Vagina (tissue), 2 donors: ENCODE measurements around the gene GALNT3. TPM values are rescaled to one million over a fixed set of nuclear protein-coding genes. Genes with fewer than 3 reads are reported as not detected.

Experiments
- DNase-seq, 2 donors: peaks; one replicate each; pipeline ENCODE4 v3.0.0-alpha.2; 2017; ENCODE audit errors: extremely low spot score in 2 of 2
- H3K27ac ChIP-seq: fragments of 200-600 bp; sonication (generic); one replicate; pipeline ENCODE4 v1.5.1; 2019
- H3K27me3 ChIP-seq: fragments of 200-600 bp; sonication (generic); one replicate; pipeline ENCODE4 v1.5.1; 2019
- H3K36me3 ChIP-seq, 2 donors: fragments of 200-600 bp; sonication (generic); one replicate each; pipeline ENCODE4 v1.5.1; 2017 to 2019
- H3K4me1 ChIP-seq: fragments of 200-600 bp; sonication (generic); one replicate; pipeline ENCODE4 v1.5.1; 2019
- H3K4me3 ChIP-seq, 2 donors: fragments of 200-600 bp; sonication (generic); 1 replicate in 1 of 2; 2 replicates in 1 of 2; pipeline ENCODE4 v1.5.1; 2016 to 2019
- H3K9me3 ChIP-seq: fragments of 200-600 bp; sonication (generic); one replicate; pipeline ENCODE4 v1.5.1; 2019
- CTCF ChIP-seq, 3 experiments: fragments of 450-650 bp in 2 of 3; fragments of 200-600 bp in 1 of 3; sonication (generic) in 1 of 3; IDR thresholded peaks; one replicate each; pipeline ENCODE4 v1.5.1; 2017 to 2019; ENCODE audit warnings: antibody characterized with exemption in 3 of 3, mild to moderate bottlenecking in 2 of 3, moderate library complexity in 2 of 3
- POLR2A ChIP-seq, 2 donors: fragments of 450-650 bp; IDR thresholded peaks; one replicate each; pipeline ENCODE4 v1.6.1; 2017; ENCODE audit warnings: antibody characterized with exemption in 2 of 2, mild to moderate bottlenecking in 2 of 2, moderate library complexity in 2 of 2
- POLR2AphosphoS5 ChIP-seq, 2 donors: sonication (generic); formaldehyde crosslinking; IDR thresholded peaks; one replicate each; pipeline ENCODE4 v1.9.0; 2017; ENCODE audit warnings: antibody characterized with exemption in 2 of 2, mild to moderate bottlenecking in 2 of 2, low read depth in 1 of 2; ENCODE audit not compliant: insufficient read depth in 1 of 2
- intact Hi-C: fragments of 100-400 bp; cut with DNase I; formaldehyde crosslinking; loops from one replicate; pipeline ENCODE4 v1.15.1; 2023
- total RNA-seq: library from RNA; depleted of rRNA; stranded (reverse); fragments of >200 nt; gene quantifications from one replicate; pipeline ENCODE4 v1.2.3, GENCODE V29; 2016

The GALNT3 gene
- total RNA-seq, 1 donor from 2014 or later: 7.4 TPM

GRCh38 chr2:165820296-165820695, 26.2 kb upstream of the GALNT3 start:
- Histone ChIP-seq H3K27ac (no peak overlapping the region), H3K4me3 (no peak overlapping the region), H3K27me3 (no peaks in the 10 kb centered on the region), H3K9me3 (no peaks in the 10 kb centered on the region), H3K36me3 (no peaks in the 10 kb centered on the region), H3K4me1 (no peaks in the 10 kb centered on the region)
- no peak for DNase-seq
- TF ChIP-seq POLR2AphosphoS5 (IDR thresholded peaks at IDR 0.05; ENCODE audit: insufficient read depth in 1 of 2, low read depth in 1 of 2): no peak
- no peak for TF ChIP-seq POLR2A (IDR thresholded peaks at IDR 0.05)
- TF ChIP-seq CTCF (IDR thresholded peaks at IDR 0.05): no peak
- intact Hi-C loops: no loop called here

- intact Hi-C loops: no loop called here
- no peak for DNase-seq
- H3K36me3 ChIP-seq: no peaks in the 10 kb centered on the region
- no peaks in the 10 kb centered on the region for H3K4me1 ChIP-seq
- H3K9me3 ChIP-seq: no peaks in the 10 kb centered on the region
- no peaks in the 10 kb centered on the region for H3K27me3 ChIP-seq
- no peak overlapping the region for H3K4me3 ChIP-seq
- TF ChIP-seq CTCF (IDR thresholded peaks at IDR 0.05) (no peak), POLR2A (IDR thresholded peaks at IDR 0.05) (no peak), POLR2AphosphoS5 (IDR thresholded peaks at IDR 0.05; ENCODE audit: insufficient read depth in 1 of 2, low read depth in 1 of 2) (no peak)
- no peak overlapping the region for H3K27ac ChIP-seq
Observed at GRCh38 chr2:165818920-165819319, 24.9 kb upstream of the GALNT3 start.

GRCh38 chr2:165815299-165816141, 21.5 kb upstream of the GALNT3 start:
- Histone ChIP-seq H3K27ac (no peak overlapping the region), H3K27me3 (no peaks in the 10 kb centered on the region), H3K4me1 (no peaks in the 10 kb centered on the region), H3K9me3 (no peaks in the 10 kb centered on the region), H3K36me3 (no peaks in the 10 kb centered on the region), H3K4me3 (no peak overlapping the region)
- intact Hi-C loops: no loop called here
- TF ChIP-seq CTCF (IDR thresholded peaks at IDR 0.05) (no peak), POLR2AphosphoS5 (IDR thresholded peaks at IDR 0.05; ENCODE audit: insufficient read depth in 1 of 2, low read depth in 1 of 2) (no peak), POLR2A (IDR thresholded peaks at IDR 0.05) (no peak)
- DNase-seq: no peak

GRCh38 chr2:165814473-165814872, 20.4 kb upstream of the GALNT3 start:
- DNase-seq: no peak
- Histone ChIP-seq H3K4me3 (no peak overlapping the region), H3K4me1 (no peaks in the 10 kb centered on the region), H3K36me3 (no peaks in the 10 kb centered on the region), H3K9me3 (no peaks in the 10 kb centered on the region), H3K27ac (no peak overlapping the region), H3K27me3 (no peaks in the 10 kb centered on the region)
- intact Hi-C loops: no loop called here
- TF ChIP-seq POLR2AphosphoS5 (IDR thresholded peaks at IDR 0.05; ENCODE audit: insufficient read depth in 1 of 2, low read depth in 1 of 2) (no peak), POLR2A (IDR thresholded peaks at IDR 0.05) (no peak), CTCF (IDR thresholded peaks at IDR 0.05) (no peak)
